HepG2 (cell line): ENCODE data around the gene SLC66A3. TPM values are rescaled to one million over a fixed set of nuclear protein-coding genes. Genes with fewer than 3 reads are reported as not detected.

Source experiments
- FIP1L1 ChIP-seq: fragments of 200-400 bp; formaldehyde crosslinking; IDR thresholded peaks from 2 replicates; pipeline ENCODE4 v1.6.1; 2018; ENCODE audit warnings: low read depth, mild to moderate bottlenecking, low read length, moderate library complexity, borderline replicate concordance; ENCODE audit not compliant: insufficient read depth
- HDAC1 ChIP-seq: sonication (generic); formaldehyde crosslinking; IDR thresholded peaks from 2 replicates; pipeline ENCODE4 v1.5.1; 2020; ENCODE audit warnings: mild to moderate bottlenecking, missing genetic modification reagents
- MAZ ChIP-seq, 2 experiments: sonication (generic) in 1 of 2; formaldehyde crosslinking in 1 of 2; IDR thresholded peaks; 2 replicates each; pipeline versions ENCODE4 v1.5.0 to v1.6.1; 2012 to 2020; ENCODE audit warnings: low read depth in 2 of 2, mild to moderate bottlenecking in 2 of 2, borderline replicate concordance in 1 of 2, improper control_type of control experiment in 1 of 2, low read length in 1 of 2, missing genetic modification reagents in 1 of 2, moderate library complexity in 1 of 2
- MTF1 ChIP-seq: sonication (generic); formaldehyde crosslinking; IDR thresholded peaks from 2 replicates; pipeline ENCODE4 v1.5.0; 2020; ENCODE audit warnings: missing genetic modification reagents
- NFATC3 ChIP-seq: sonication (generic); formaldehyde crosslinking; IDR thresholded peaks from 2 replicates; pipeline ENCODE4 v1.5.1; 2020; ENCODE audit warnings: mild to moderate bottlenecking, missing genetic modification reagents
- RXRA ChIP-seq: sonication (generic); formaldehyde crosslinking; IDR thresholded peaks from 2 replicates; pipeline ENCODE4 v1.5.1; 2020; ENCODE audit warnings: missing genetic modification reagents
- SKI ChIP-seq: fragments of 450-650 bp; IDR thresholded peaks from one replicate; pipeline ENCODE4 v1.6.1; 2018; ENCODE audit warnings: mild to moderate bottlenecking; ENCODE audit not compliant: partially characterized antibody
- SP5 ChIP-seq: IDR thresholded peaks from 2 replicates; pipeline ENCODE4 v1.6.1; 2016; ENCODE audit warnings: low read depth, borderline replicate concordance
- XBP1 ChIP-seq: sonication (generic); formaldehyde crosslinking; IDR thresholded peaks from 2 replicates; pipeline ENCODE4 v1.5.0; 2020; ENCODE audit warnings: missing genetic modification reagents
- ZBTB42 ChIP-seq: sonication (generic); formaldehyde crosslinking; IDR thresholded peaks from 2 replicates; pipeline ENCODE4 v1.5.0; 2020; ENCODE audit warnings: mild to moderate bottlenecking, missing genetic modification reagents
- ZNF264 ChIP-seq: sonication (generic); formaldehyde crosslinking; IDR thresholded peaks from 2 replicates; pipeline ENCODE4 v1.4.0; 2020; ENCODE audit warnings: missing genetic modification reagents
- ZNF335 ChIP-seq: sonication (generic); formaldehyde crosslinking; IDR thresholded peaks from 2 replicates; pipeline ENCODE4 v1.4.0; 2020; ENCODE audit warnings: missing genetic modification reagents
- ZNF354B ChIP-seq: sonication (generic); formaldehyde crosslinking; IDR thresholded peaks from 2 replicates; pipeline ENCODE4 v1.8.0; 2022; ENCODE audit warnings: mild to moderate bottlenecking, missing genetic modification reagents
- ZNF446 ChIP-seq: sonication (generic); formaldehyde crosslinking; IDR thresholded peaks from 2 replicates; pipeline ENCODE4 v1.5.0; 2020; ENCODE audit warnings: mild to moderate bottlenecking, missing genetic modification reagents
- ZNF496 ChIP-seq: sonication (generic); formaldehyde crosslinking; IDR thresholded peaks from 2 replicates; pipeline ENCODE4 v1.8.1; 2023; ENCODE audit warnings: mild to moderate bottlenecking, moderate library complexity, missing genetic modification reagents; ENCODE audit not compliant: insufficient replicate concordance
- ZNF501 ChIP-seq: sonication (generic); formaldehyde crosslinking; IDR thresholded peaks from 2 replicates; pipeline ENCODE4 v1.5.1; 2020; ENCODE audit warnings: mild to moderate bottlenecking, moderate library complexity, missing genetic modification reagents
- ZNF543 ChIP-seq: sonication (generic); formaldehyde crosslinking; IDR thresholded peaks from 2 replicates; pipeline ENCODE4 v1.4.0; 2020; ENCODE audit warnings: mild to moderate bottlenecking, missing genetic modification reagents
- ZNF772 ChIP-seq: sonication (generic); formaldehyde crosslinking; IDR thresholded peaks from 2 replicates; pipeline ENCODE4 v1.5.0; 2020; ENCODE audit warnings: mild to moderate bottlenecking, missing genetic modification reagents
- polyA plus RNA-seq, 8 experiments: library from polyadenylated mRNA; depleted of rRNA in 3 of 8; stranded (reverse) in 7 of 8; unstranded in 1 of 8; fragments of >200 nt; fragmentation: Illumina TruSeq in 4 of 8; extraction: Trizol in 4 of 8; gene quantifications; 2 replicates each; pipeline versions ENCODE4 v1.2.1 to v1.2.3, GENCODE V29; 2011 to 2016; ENCODE audit warnings: low read depth in 4 of 8, missing spikeins in 1 of 8, mixed read lengths in 1 of 8; ENCODE audit not compliant: insufficient read depth in 1 of 8
- total RNA-seq, 5 experiments: library from RNA; depleted of rRNA; stranded (reverse); fragments of >200 nt; fragmentation: Illumina TruSeq; extraction: Trizol; gene quantifications; 2 replicates each; pipeline ENCODE4 v1.2.3, GENCODE V29; 2016; ENCODE audit warnings: low read depth in 1 of 5
- TF ChIP-seq, protein P1 (sequence below): sonication (generic); formaldehyde crosslinking; IDR thresholded peaks from 2 replicates; pipeline ENCODE4 v1.8.1; 2023; ENCODE audit warnings: mild to moderate bottlenecking, missing genetic modification reagents, borderline replicate concordance
- TF ChIP-seq, protein P2 (sequence below): sonication (generic); formaldehyde crosslinking; IDR thresholded peaks from 2 replicates; pipeline ENCODE4 v1.8.0; 2022; ENCODE audit warnings: missing genetic modification reagents, mild to moderate bottlenecking, borderline replicate concordance
- TF ChIP-seq, protein P3 (sequence below): sonication (generic); formaldehyde crosslinking; IDR thresholded peaks from 2 replicates; pipeline ENCODE4 v1.8.0; 2023; ENCODE audit warnings: mild to moderate bottlenecking, missing genetic modification reagents
- TF ChIP-seq, protein P4 (sequence below): sonication (generic); formaldehyde crosslinking; IDR thresholded peaks from 2 replicates; pipeline ENCODE4 v1.4.0; 2020; ENCODE audit warnings: missing genetic modification reagents
- TF ChIP-seq, protein P5 (sequence below): sonication (generic); formaldehyde crosslinking; IDR thresholded peaks from 2 replicates; pipeline ENCODE4 v1.4.0; 2020; ENCODE audit warnings: low read depth, mild to moderate bottlenecking, missing genetic modification reagents

The SLC66A3 gene
- total and polyA plus RNA-seq, 2 of the 13 experiments (the other 11 are each of a cell fraction or from before 2014, with no cell fraction given) = 2.2 to 3.7 TPM

DNA sequence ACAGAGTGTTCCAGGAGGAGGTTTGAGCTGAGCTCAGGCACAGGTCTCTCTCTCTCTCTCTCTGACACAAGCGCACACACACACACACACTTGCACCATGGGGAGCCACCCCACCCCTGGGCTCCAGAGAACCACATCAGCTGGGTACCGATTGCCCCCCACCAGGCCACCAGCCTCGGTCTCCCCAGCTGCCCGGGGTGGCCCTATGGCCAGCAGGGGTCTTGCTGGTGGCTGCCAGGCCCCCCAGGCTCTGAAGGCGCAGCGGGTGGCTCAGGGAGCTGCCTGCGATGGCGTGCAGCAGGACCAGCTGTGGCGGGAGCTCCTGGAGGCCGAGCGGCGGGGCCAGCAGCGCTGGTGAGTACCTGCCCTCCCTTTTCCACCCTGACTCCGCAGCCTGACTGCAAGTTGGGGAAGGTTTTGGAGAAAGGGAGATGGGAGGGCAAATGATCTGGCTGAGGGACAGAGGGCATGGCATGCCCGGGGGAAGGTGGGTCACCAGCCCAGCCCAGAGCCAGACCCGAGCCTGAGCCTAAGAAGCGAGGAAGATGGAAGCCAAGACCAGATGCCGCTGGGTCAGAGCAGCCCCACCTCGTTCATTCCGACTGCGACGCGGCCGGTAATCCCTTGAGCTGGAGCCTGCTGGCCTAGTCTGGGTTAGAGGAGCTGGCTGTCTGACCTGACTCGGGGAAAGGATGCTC lies 21.9 kb upstream of the SLC66A3 start (continued):
- TF ChIP-seq HDAC1 (CRISPR knock-in tag) = peak; percentile 37
- TF ChIP-seq, protein P1, sequence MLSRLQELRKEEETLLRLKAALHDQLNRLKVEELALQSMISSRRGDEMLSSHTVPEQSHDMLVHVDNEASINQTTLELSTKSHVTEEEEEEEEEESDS = no peak
- TF ChIP-seq, protein P2, sequence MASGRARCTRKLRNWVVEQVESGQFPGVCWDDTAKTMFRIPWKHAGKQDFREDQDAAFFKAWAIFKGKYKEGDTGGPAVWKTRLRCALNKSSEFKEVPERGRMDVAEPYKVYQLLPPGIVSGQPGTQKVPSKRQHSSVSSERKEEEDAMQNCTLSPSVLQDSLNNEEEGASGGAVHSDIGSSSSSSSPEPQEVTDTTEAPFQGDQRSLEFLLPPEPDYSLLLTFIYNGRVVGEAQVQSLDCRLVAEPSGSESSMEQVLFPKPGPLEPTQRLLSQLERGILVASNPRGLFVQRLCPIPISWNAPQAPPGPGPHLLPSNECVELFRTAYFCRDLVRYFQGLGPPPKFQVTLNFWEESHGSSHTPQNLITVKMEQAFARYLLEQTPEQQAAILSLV (CRISPR knock-in tag) = 0 out of 2 replicates have a peak, but pooled peaks have one; percentile 44
- no peak for TF ChIP-seq SKI
- TF ChIP-seq ZNF446 (CRISPR knock-in tag) = no peak
- TF ChIP-seq ZNF496 (CRISPR knock-in tag) = no peak
- TF ChIP-seq, protein P3, sequence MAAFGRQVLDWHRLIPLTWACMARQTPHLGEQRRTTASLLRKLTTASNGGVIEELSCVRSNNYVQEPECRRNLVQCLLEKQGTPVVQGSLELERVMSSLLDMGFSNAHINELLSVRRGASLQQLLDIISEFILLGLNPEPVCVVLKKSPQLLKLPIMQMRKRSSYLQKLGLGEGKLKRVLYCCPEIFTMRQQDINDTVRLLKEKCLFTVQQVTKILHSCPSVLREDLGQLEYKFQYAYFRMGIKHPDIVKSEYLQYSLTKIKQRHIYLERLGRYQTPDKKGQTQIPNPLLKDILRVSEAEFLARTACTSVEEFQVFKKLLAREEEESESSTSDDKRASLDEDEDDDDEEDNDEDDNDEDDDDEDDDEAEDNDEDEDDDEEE (CRISPR knock-in tag) = no peak
- no peak for TF ChIP-seq ZNF335
- TF ChIP-seq ZNF501 (CRISPR knock-in tag) = peak; percentile 74
- 0 out of 2 replicates have a peak, but pooled peaks have one; percentile 49 for TF ChIP-seq ZBTB42 (CRISPR knock-in tag)
- TF ChIP-seq ZNF543 (CRISPR knock-in tag) = 0 out of 2 replicates have a peak, but pooled peaks have one; percentile 38
- TF ChIP-seq ZNF772 (CRISPR knock-in tag) = 0 out of 2 replicates have a peak, but pooled peaks have one; percentile 2
- no peak for TF ChIP-seq ZNF264 (CRISPR knock-in tag)
- no peak for TF ChIP-seq NFATC3
- TF ChIP-seq, protein P4, sequence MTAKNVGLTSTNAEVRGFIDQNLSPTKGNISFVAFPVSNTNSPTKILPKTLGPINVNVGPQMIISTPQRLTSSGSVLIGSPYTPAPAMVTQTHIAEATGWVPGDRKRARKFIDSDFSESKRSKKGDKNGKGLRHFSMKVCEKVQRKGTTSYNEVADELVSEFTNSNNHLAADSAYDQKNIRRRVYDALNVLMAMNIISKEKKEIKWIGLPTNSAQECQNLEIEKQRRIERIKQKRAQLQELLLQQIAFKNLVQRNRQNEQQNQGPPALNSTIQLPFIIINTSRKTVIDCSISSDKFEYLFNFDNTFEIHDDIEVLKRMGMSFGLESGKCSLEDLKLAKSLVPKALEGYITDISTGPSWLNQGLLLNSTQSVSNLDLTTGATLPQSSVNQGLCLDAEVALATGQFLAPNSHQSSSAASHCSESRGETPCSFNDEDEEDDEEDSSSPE (CRISPR knock-in tag) = no peak
- TF ChIP-seq, protein P5, sequence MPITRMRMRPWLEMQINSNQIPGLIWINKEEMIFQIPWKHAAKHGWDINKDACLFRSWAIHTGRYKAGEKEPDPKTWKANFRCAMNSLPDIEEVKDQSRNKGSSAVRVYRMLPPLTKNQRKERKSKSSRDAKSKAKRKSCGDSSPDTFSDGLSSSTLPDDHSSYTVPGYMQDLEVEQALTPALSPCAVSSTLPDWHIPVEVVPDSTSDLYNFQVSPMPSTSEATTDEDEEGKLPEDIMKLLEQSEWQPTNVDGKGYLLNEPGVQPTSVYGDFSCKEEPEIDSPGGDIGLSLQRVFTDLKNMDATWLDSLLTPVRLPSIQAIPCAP (CRISPR knock-in tag) = no peak
- TF ChIP-seq SP5 (CRISPR knock-in tag) = no peak
- TF ChIP-seq RXRA (CRISPR knock-in tag) = peak; percentile 72; the same call in 1 of the 2 replicates
- no peak for TF ChIP-seq MAZ (IDR thresholded peaks at IDR 0.05; ENCODE audit: borderline replicate concordance, low read depth, low read length)
- TF ChIP-seq MAZ (CRISPR knock-in tag; IDR thresholded peaks at IDR 0.05; ENCODE audit: low read depth) = peak; percentile 36; the same call in 1 of the 2 replicates
- TF ChIP-seq XBP1 = no peak
- no peak for TF ChIP-seq ZNF354B (CRISPR knock-in tag)
- no peak for TF ChIP-seq FIP1L1
- no peak for TF ChIP-seq MTF1 (CRISPR knock-in tag)
